Measurements from ENCODE around the gene PMAIP1. TPM values are rescaled to one million over a fixed set of nuclear protein-coding genes. Genes with fewer than 3 reads are reported as not detected.

Gene PMAIP1
- total and polyA plus RNA-seq, 2 of the 8 experiments (the other 6 are each of a cell fraction or from before 2014, with no cell fraction given) = 51.7 to 84.1 TPM

DNA sequence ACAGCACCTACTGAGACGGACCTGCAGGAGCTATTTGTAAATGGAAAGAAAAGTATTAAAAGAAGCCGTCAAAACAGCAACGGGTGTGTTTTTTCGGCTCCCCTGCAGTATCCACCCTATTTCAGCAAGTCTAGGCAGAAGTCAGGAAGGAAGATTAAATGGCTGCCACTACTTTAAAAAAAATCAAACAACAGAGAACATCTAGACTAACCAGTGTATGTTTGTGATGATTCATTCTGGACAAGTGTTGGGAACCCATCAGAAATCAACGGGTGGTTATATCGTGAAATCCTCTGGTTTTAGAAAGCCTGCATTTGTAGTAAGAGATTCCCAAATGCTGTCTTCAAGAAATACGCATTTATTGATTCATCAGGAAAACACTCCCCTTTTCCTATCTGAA, 9.0 kb downstream of the PMAIP1 start (continued):
- TF ChIP-seq, protein P1, sequence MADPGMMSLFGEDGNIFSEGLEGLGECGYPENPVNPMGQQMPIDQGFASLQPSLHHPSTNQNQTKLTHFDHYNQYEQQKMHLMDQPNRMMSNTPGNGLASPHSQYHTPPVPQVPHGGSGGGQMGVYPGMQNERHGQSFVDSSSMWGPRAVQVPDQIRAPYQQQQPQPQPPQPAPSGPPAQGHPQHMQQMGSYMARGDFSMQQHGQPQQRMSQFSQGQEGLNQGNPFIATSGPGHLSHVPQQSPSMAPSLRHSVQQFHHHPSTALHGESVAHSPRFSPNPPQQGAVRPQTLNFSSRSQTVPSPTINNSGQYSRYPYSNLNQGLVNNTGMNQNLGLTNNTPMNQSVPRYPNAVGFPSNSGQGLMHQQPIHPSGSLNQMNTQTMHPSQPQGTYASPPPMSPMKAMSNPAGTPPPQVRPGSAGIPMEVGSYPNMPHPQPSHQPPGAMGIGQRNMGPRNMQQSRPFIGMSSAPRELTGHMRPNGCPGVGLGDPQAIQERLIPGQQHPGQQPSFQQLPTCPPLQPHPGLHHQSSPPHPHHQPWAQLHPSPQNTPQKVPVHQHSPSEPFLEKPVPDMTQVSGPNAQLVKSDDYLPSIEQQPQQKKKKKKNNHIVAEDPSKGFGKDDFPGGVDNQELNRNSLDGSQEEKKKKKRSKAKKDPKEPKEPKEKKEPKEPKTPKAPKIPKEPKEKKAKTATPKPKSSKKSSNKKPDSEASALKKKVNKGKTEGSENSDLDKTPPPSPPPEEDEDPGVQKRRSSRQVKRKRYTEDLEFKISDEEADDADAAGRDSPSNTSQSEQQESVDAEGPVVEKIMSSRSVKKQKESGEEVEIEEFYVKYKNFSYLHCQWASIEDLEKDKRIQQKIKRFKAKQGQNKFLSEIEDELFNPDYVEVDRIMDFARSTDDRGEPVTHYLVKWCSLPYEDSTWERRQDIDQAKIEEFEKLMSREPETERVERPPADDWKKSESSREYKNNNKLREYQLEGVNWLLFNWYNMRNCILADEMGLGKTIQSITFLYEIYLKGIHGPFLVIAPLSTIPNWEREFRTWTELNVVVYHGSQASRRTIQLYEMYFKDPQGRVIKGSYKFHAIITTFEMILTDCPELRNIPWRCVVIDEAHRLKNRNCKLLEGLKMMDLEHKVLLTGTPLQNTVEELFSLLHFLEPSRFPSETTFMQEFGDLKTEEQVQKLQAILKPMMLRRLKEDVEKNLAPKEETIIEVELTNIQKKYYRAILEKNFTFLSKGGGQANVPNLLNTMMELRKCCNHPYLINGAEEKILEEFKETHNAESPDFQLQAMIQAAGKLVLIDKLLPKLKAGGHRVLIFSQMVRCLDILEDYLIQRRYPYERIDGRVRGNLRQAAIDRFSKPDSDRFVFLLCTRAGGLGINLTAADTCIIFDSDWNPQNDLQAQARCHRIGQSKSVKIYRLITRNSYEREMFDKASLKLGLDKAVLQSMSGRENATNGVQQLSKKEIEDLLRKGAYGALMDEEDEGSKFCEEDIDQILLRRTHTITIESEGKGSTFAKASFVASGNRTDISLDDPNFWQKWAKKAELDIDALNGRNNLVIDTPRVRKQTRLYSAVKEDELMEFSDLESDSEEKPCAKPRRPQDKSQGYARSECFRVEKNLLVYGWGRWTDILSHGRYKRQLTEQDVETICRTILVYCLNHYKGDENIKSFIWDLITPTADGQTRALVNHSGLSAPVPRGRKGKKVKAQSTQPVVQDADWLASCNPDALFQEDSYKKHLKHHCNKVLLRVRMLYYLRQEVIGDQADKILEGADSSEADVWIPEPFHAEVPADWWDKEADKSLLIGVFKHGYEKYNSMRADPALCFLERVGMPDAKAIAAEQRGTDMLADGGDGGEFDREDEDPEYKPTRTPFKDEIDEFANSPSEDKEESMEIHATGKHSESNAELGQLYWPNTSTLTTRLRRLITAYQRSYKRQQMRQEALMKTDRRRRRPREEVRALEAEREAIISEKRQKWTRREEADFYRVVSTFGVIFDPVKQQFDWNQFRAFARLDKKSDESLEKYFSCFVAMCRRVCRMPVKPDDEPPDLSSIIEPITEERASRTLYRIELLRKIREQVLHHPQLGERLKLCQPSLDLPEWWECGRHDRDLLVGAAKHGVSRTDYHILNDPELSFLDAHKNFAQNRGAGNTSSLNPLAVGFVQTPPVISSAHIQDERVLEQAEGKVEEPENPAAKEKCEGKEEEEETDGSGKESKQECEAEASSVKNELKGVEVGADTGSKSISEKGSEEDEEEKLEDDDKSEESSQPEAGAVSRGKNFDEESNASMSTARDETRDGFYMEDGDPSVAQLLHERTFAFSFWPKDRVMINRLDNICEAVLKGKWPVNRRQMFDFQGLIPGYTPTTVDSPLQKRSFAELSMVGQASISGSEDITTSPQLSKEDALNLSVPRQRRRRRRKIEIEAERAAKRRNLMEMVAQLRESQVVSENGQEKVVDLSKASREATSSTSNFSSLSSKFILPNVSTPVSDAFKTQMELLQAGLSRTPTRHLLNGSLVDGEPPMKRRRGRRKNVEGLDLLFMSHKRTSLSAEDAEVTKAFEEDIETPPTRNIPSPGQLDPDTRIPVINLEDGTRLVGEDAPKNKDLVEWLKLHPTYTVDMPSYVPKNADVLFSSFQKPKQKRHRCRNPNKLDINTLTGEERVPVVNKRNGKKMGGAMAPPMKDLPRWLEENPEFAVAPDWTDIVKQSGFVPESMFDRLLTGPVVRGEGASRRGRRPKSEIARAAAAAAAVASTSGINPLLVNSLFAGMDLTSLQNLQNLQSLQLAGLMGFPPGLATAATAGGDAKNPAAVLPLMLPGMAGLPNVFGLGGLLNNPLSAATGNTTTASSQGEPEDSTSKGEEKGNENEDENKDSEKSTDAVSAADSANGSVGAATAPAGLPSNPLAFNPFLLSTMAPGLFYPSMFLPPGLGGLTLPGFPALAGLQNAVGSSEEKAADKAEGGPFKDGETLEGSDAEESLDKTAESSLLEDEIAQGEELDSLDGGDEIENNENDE (IDR thresholded peaks at IDR 0.05; ENCODE audit: insufficient replicate concordance, low read length) = no peak
- TF ChIP-seq, protein P2, sequence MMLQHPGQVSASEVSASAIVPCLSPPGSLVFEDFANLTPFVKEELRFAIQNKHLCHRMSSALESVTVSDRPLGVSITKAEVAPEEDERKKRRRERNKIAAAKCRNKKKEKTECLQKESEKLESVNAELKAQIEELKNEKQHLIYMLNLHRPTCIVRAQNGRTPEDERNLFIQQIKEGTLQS (IDR thresholded peaks at IDR 0.05; ENCODE audit: insufficient read depth, low read depth, low read length) = no peak
